Fibroblast of mammary gland (primary cell): ENCODE measurements around the gene CEP72.

ENCODE experiments used
- DNase-seq: peaks from one replicate; pipeline ENCODE4 v3.0.0-alpha.2; 2010; ENCODE audit warnings: low read depth
- H3K4me3 ChIP-seq: 2 replicates; pipeline ENCODE4 v1.5.1; 2011; ENCODE audit warnings: low read depth, mild to moderate bottlenecking, low read length, moderate library complexity; ENCODE audit not compliant: control insufficient read depth
- CTCF ChIP-seq: conservative IDR thresholded peaks from 2 replicates; pipeline ENCODE4 v1.5.1; 2011; ENCODE audit warnings: low read depth, low read length, inconsistent platforms; ENCODE audit not compliant: control insufficient read depth, insufficient read depth

Gene CEP72

GRCh38 chr5:583645-584044, 28.5 kb upstream of the CEP72 start:
- no peak for TF ChIP-seq CTCF
- no peak overlapping the region for H3K4me3 ChIP-seq
- DNase-seq = no peak

- DNase-seq = no peak
- no peak for TF ChIP-seq CTCF
- H3K4me3 ChIP-seq = no peak overlapping the region
These were observed 27.9 kb upstream of the CEP72 start for GRCh38 chr5:584216-584615.

- TF ChIP-seq CTCF = no peak
- DNase-seq = no peak
- no peak overlapping the region for H3K4me3 ChIP-seq
These were observed 27.3 kb upstream of the CEP72 start for GRCh38 chr5:584846-585245.

GRCh38 chr5:585556-585955, 26.6 kb upstream of the CEP72 start:
- no peak for DNase-seq
- TF ChIP-seq CTCF = no peak
- no peak overlapping the region for H3K4me3 ChIP-seq

- TF ChIP-seq CTCF = no peak
- DNase-seq = no peak
- no peak overlapping the region for H3K4me3 ChIP-seq
These were observed 26.0 kb upstream of the CEP72 start for GRCh38 chr5:585962-586628.

- no peak overlapping the region for H3K4me3 ChIP-seq
- no peak for DNase-seq
- TF ChIP-seq CTCF = no peak
These were observed 25.3 kb upstream of the CEP72 start for GRCh38 chr5:586751-587285.
